PFSK-1 (cell line): ENCODE measurements around the gene SACS.

Experiments
- FOXP2 ChIP-seq: optimal IDR thresholded peaks from 2 replicates; pipeline ENCODE3; 2011; ENCODE audit warnings: borderline replicate concordance, control low read depth, inconsistent platforms; ENCODE audit not compliant: insufficient read depth; ENCODE audit errors: extremely low read length, extremely low read depth
- REST ChIP-seq, 2 experiments: IDR thresholded peaks; 2 replicates each; pipeline versions ENCODE4 v1.6.1 to v1.8.0; 2011 to 2012; ENCODE audit warnings: low read depth in 2 of 2, low read length in 2 of 2, control low read depth in 1 of 2, inconsistent platforms in 1 of 2, mild to moderate bottlenecking in 1 of 2, moderate library complexity in 1 of 2; ENCODE audit not compliant: insufficient read depth in 1 of 2
- SIN3A ChIP-seq: IDR thresholded peaks from 2 replicates; pipeline ENCODE4 v1.6.1; 2012; ENCODE audit warnings: mild to moderate bottlenecking, low read length, moderate library complexity, borderline replicate concordance; ENCODE audit not compliant: insufficient read depth

DNA sequence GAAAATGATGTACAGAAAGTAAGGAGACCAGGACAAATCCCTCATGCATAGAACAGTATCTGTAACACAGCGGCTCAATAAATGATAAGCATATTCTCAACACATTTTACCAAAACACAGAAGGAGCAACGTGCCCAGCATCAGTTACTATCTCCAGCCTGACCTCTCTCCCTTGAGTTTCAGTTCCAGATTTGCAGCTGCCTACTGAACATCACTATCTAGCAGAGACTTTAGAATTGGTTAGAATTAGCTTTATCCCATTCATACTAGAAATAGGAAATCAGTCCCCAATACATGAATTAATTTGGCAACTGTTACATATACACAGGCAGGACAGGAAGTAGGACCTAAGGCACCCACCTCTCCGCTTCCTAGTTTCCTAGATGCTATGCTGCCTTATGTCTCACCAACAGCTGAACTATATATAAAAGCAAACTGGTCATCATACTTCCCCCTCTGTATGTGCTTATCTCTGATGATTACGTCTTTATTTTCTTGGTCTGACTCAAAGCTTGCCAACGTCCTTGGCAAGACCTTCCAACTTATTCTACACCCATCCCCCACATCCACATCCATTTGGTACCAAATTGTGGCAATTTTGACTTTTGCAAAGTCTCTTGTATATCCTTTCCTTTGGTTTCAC is 61.1 kb downstream of the SACS start:
- no peak for TF ChIP-seq FOXP2
- TF ChIP-seq SIN3A: no peak
- TF ChIP-seq REST (IDR thresholded peaks at IDR 0.05; ENCODE audit: insufficient read depth in 1 of 2, low read depth in 2 of 2, low read length in 2 of 2): no peak
